ENCODE results near the gene PLXNA4. TPM values are rescaled to one million over a fixed set of nuclear protein-coding genes. Genes with fewer than 3 reads are reported as not detected.

Gene PLXNA4
- total RNA-seq, 1 experiment from 2014 or later: 0.10 TPM

GRCh38 chr7:132269718-132270117, 306.6 kb downstream of the PLXNA4 start:
- in situ Hi-C loops (cut with HindIII; ENCODE audit: low pct_unique_long_range_greater_than_20kb, low sequenced_read_pairs) (no loop called here), intact Hi-C loops (cut with micrococcal nuclease; ENCODE audit: unreplicated experiment) (no loop called here)
- no TSS peak for BruUV-seq (replicated peaks)
- H3K9me3 ChIP-seq (ENCODE audit: control insufficient read depth, insufficient read depth, low read depth, low read length): no peaks in the 10 kb centered on the region
- no peaks in the 10 kb centered on the region for H3K4me1 ChIP-seq (ENCODE audit: control insufficient read depth, insufficient read depth, low read length)
- peaks cover 3% of the 10 kb centered on the region; the same call in 1 of the 2 replicates for H3K27me3 ChIP-seq (ENCODE audit: control insufficient read depth, insufficient read depth, low read length)
- no peak for DNase-seq (ENCODE audit: low read depth, low spot score)
- ChIA-PET POLR2A (interaction anchor here (0.6 kb wide), 1 partner anchor 641 kb away, joined by 3 read pairs; no protein-coding TSS in a partner anchor), CTCF (interaction anchor here (0.6 kb wide), 1 partner anchor 27 kb away, joined by 11 read pairs; no protein-coding TSS in a partner anchor)
- no peak overlapping the region for H3K4me3 ChIP-seq (ENCODE audit: low read depth in 2 of 2, low read length in 2 of 2)
- no peak overlapping the region for H3K27ac ChIP-seq (ENCODE audit: low read length)
- H3K36me3 ChIP-seq (ENCODE audit: control insufficient read depth, insufficient read depth, low read length): no peaks in the 10 kb centered on the region
- no peak for TF ChIP-seq TCF7L2 (IDR thresholded peaks at IDR 0.05; ENCODE audit: low read depth, low read length)
- ATAC-seq: no peak

- Histone ChIP-seq H3K27me3 (ENCODE audit: control insufficient read depth, insufficient read depth, low read length) (peaks cover 3% of the 10 kb centered on the region; the same call in 1 of the 2 replicates), H3K9me3 (ENCODE audit: control insufficient read depth, insufficient read depth, low read depth, low read length) (no peaks in the 10 kb centered on the region), H3K27ac (ENCODE audit: low read length) (no peak overlapping the region), H3K36me3 (ENCODE audit: control insufficient read depth, insufficient read depth, low read length) (no peaks in the 10 kb centered on the region), H3K4me1 (ENCODE audit: control insufficient read depth, insufficient read depth, low read length) (no peaks in the 10 kb centered on the region), H3K4me3 (ENCODE audit: low read depth in 2 of 2, low read length in 2 of 2) (no peak overlapping the region)
- DNase-seq (ENCODE audit: low read depth, low spot score) (no peak), ATAC-seq (no peak)
- ChIA-PET POLR2A (no interaction called here), CTCF (no interaction called here)
- in situ Hi-C loops (cut with HindIII; ENCODE audit: low pct_unique_long_range_greater_than_20kb, low sequenced_read_pairs) (no loop called here), intact Hi-C loops (cut with micrococcal nuclease; ENCODE audit: unreplicated experiment) (no loop called here)
- no peak for TF ChIP-seq POLR2AphosphoS5 (IDR thresholded peaks at IDR 0.05; ENCODE audit: low read depth, low read length)
- TF ChIP-seq TCF7L2 (IDR thresholded peaks at IDR 0.05; ENCODE audit: low read depth, low read length): no peak
- no peak for TF ChIP-seq SIN3A (IDR thresholded peaks at IDR 0.05; ENCODE audit: borderline replicate concordance, insufficient read depth, low read depth, low read length)
- no peak for TF ChIP-seq REST (IDR thresholded peaks at IDR 0.05; ENCODE audit: insufficient read depth in 1 of 2, low read depth in 2 of 2, low read length in 1 of 2)
- no peak for TF ChIP-seq CTCF (IDR thresholded peaks at IDR 0.05)
- no TSS peak for BruUV-seq (replicated peaks)
These were observed 313.1 kb downstream of the PLXNA4 start for GRCh38 chr7:132263151-132263550.

- Histone ChIP-seq H3K27ac (ENCODE audit: low read length) (no peak overlapping the region), H3K9me3 (ENCODE audit: control insufficient read depth, insufficient read depth, low read depth, low read length) (no peaks in the 10 kb centered on the region), H3K27me3 (ENCODE audit: control insufficient read depth, insufficient read depth, low read length) (no peaks in the 10 kb centered on the region; the same call in 1 of the 2 replicates), H3K4me3 (ENCODE audit: low read depth in 2 of 2, low read length in 2 of 2) (no peak overlapping the region), H3K4me1 (ENCODE audit: control insufficient read depth, insufficient read depth, low read length) (no peaks in the 10 kb centered on the region), H3K36me3 (ENCODE audit: control insufficient read depth, insufficient read depth, low read length) (no peaks in the 10 kb centered on the region)
- DNase-seq (ENCODE audit: low read depth, low spot score) (no peak), ATAC-seq (no peak)
- CTCF ChIA-PET: no interaction called here
- in situ Hi-C loops (cut with HindIII; ENCODE audit: low pct_unique_long_range_greater_than_20kb, low sequenced_read_pairs): no loop called here
- intact Hi-C loops (cut with micrococcal nuclease; ENCODE audit: unreplicated experiment): no loop called here
- BruUV-seq (replicated peaks): no TSS peak
- POLR2A ChIA-PET: no interaction called here
- TF ChIP-seq POLR2AphosphoS5 (IDR thresholded peaks at IDR 0.05; ENCODE audit: low read depth, low read length): no peak
- no peak for TF ChIP-seq REST (IDR thresholded peaks at IDR 0.05; ENCODE audit: insufficient read depth in 1 of 2, low read depth in 2 of 2, low read length in 1 of 2)
- TF ChIP-seq SIN3A (IDR thresholded peaks at IDR 0.05; ENCODE audit: borderline replicate concordance, insufficient read depth, low read depth, low read length): no peak
- TF ChIP-seq TCF7L2 (IDR thresholded peaks at IDR 0.05; ENCODE audit: low read depth, low read length): no peak
- no peak for TF ChIP-seq CTCF (IDR thresholded peaks at IDR 0.05)
These were observed 314.2 kb downstream of the PLXNA4 start for GRCh38 chr7:132262160-132262470.

All from Panc1 (cell line).